MM.1S (cell line): Measurements from ENCODE around the gene MRPS23.

Experiments
- DNase-seq: peaks from one replicate; pipeline ENCODE4 v3.0.0-alpha.2; 2015
- H2AFZ ChIP-seq: fragments of 300-600 bp; sonication (generic); 2 replicates; pipeline ENCODE4 v1.6.0; 2016; ENCODE audit warnings: antibody characterized with exemption, low read length
- H3F3A ChIP-seq: fragments of 300-600 bp; sonication (generic); 2 replicates; pipeline ENCODE4 v1.6.1; 2016; ENCODE audit warnings: mild to moderate bottlenecking, antibody characterized with exemption, low read length, moderate library complexity, mixed read lengths; ENCODE audit not compliant: insufficient read depth
- H3K27ac ChIP-seq: fragments of 300-600 bp; sonication (generic); 2 replicates; pipeline ENCODE4 v1.5.1; 2016; ENCODE audit warnings: mild to moderate bottlenecking, low read length
- H3K27me3 ChIP-seq: fragments of 300-600 bp; sonication (generic); replicated peaks from 2 replicates; pipeline ENCODE4 v1.6.0; 2016; ENCODE audit warnings: low read length; ENCODE audit not compliant: insufficient read depth
- H3K36me3 ChIP-seq: fragments of 300-600 bp; sonication (generic); replicated peaks from 2 replicates; pipeline ENCODE4 v1.6.1; 2016; ENCODE audit warnings: mild to moderate bottlenecking, low read length, mixed read lengths; ENCODE audit not compliant: insufficient read depth
- H3K4me1 ChIP-seq: fragments of 300-600 bp; sonication (generic); 2 replicates; pipeline ENCODE4 v1.6.1; 2016; ENCODE audit warnings: low read length, mixed read lengths
- H3K4me2 ChIP-seq: fragments of 300-600 bp; sonication (generic); 2 replicates; pipeline ENCODE4 v1.6.0; 2016; ENCODE audit warnings: low read depth, low read length
- H3K4me3 ChIP-seq: fragments of 300-600 bp; sonication (generic); 2 replicates; pipeline ENCODE4 v1.5.1; 2016; ENCODE audit warnings: low read length, mixed read lengths
- H3K79me2 ChIP-seq: fragments of 300-600 bp; sonication (generic); 2 replicates; pipeline ENCODE4 v1.6.1; 2016; ENCODE audit warnings: mixed run types, low read length, mixed read lengths
- H3K9ac ChIP-seq: fragments of 300-600 bp; sonication (generic); 2 replicates; pipeline ENCODE4 v1.6.1; 2016; ENCODE audit warnings: low read length, mixed read lengths
- H3K9me2 ChIP-seq: fragments of 300-600 bp; sonication (generic); replicated peaks from 2 replicates; pipeline ENCODE4 v1.6.1; 2016; ENCODE audit warnings: mild to moderate bottlenecking, low read length, mixed read lengths; ENCODE audit not compliant: insufficient read depth
- H3K9me3 ChIP-seq: fragments of 300-600 bp; sonication (generic); replicated peaks from 2 replicates; pipeline ENCODE4 v1.6.1; 2016; ENCODE audit warnings: mild to moderate bottlenecking, low read length, mixed read lengths; ENCODE audit not compliant: insufficient read depth
- H4K20me1 ChIP-seq: fragments of 300-600 bp; sonication (generic); 2 replicates; pipeline ENCODE4 v1.6.1; 2016; ENCODE audit warnings: mild to moderate bottlenecking, low read length, moderate library complexity, mixed read lengths; ENCODE audit not compliant: insufficient read depth
- CTCF ChIP-seq: fragments of 300-600 bp; sonication (generic); IDR thresholded peaks from 2 replicates; pipeline ENCODE4 v1.5.1; 2016; ENCODE audit warnings: antibody characterized with exemption, low read length, mixed read lengths
- EZH2 ChIP-seq: fragments of 300-600 bp; sonication (generic); optimal IDR thresholded peaks from 2 replicates; pipeline ENCODE3; 2017; ENCODE audit warnings: low read depth, mild to moderate bottlenecking, antibody characterized with exemption, low read length, mixed read lengths
- EZH2phosphoT487 ChIP-seq: fragments of 300-600 bp; sonication (generic); IDR thresholded peaks from 2 replicates; pipeline ENCODE4 v1.6.1; 2018; ENCODE audit warnings: antibody characterized with exemption, low read length

MRPS23 gene

GRCh38 chr17:57823469-57824401 lies 26.1 kb downstream of the MRPS23 start:
- TF ChIP-seq CTCF (no peak), EZH2phosphoT487 (no peak), EZH2 (no peak)
- H3K9me3 ChIP-seq: no peaks in the 10 kb centered on the region
- H3K9me2 ChIP-seq: no peaks in the 10 kb centered on the region
- H3K36me3 ChIP-seq: no peaks in the 10 kb centered on the region
- H3K79me2 ChIP-seq: no peaks in the 10 kb centered on the region
- H3F3A ChIP-seq: no peaks in the 10 kb centered on the region
- H4K20me1 ChIP-seq: no peaks in the 10 kb centered on the region
- DNase-seq: no peak
- no peak overlapping the region for H2AFZ ChIP-seq
- H3K4me3 ChIP-seq: no peak overlapping the region
- no peak overlapping the region for H3K27ac ChIP-seq
- no peak overlapping the region for H3K4me2 ChIP-seq
- no peaks in the 10 kb centered on the region for H3K27me3 ChIP-seq
- no peak overlapping the region for H3K9ac ChIP-seq
- no peaks in the 10 kb centered on the region for H3K4me1 ChIP-seq

- Histone ChIP-seq H3K9me3 (no peaks in the 10 kb centered on the region), H3K27me3 (no peaks in the 10 kb centered on the region), H3K9ac (no peak overlapping the region), H3K4me3 (no peak overlapping the region), H3K9me2 (no peaks in the 10 kb centered on the region), H3K79me2 (no peaks in the 10 kb centered on the region), H3K36me3 (no peaks in the 10 kb centered on the region), H3K4me1 (no peaks in the 10 kb centered on the region), H4K20me1 (no peaks in the 10 kb centered on the region), H3F3A (no peaks in the 10 kb centered on the region), H3K4me2 (no peak overlapping the region), H3K27ac (no peak overlapping the region), H2AFZ (no peak overlapping the region)
- DNase-seq: no peak
- no peak for TF ChIP-seq EZH2
- TF ChIP-seq CTCF: no peak
- TF ChIP-seq EZH2phosphoT487: no peak
Measured at GRCh38 chr17:57819867-57820266, 30.0 kb downstream of the MRPS23 start.

GRCh38 chr17:57819285-57819684 lies 30.6 kb downstream of the MRPS23 start:
- no peak overlapping the region for H3K4me3 ChIP-seq
- H3K9ac ChIP-seq: no peak overlapping the region
- H3K4me2 ChIP-seq: no peak overlapping the region
- TF ChIP-seq EZH2phosphoT487 (no peak), CTCF (no peak), EZH2 (no peak)
- no peaks in the 10 kb centered on the region for H3K27me3 ChIP-seq
- no peak for DNase-seq
- H3K9me2 ChIP-seq: no peaks in the 10 kb centered on the region
- no peaks in the 10 kb centered on the region for H3K36me3 ChIP-seq
- H3K9me3 ChIP-seq: no peaks in the 10 kb centered on the region
- no peak overlapping the region for H2AFZ ChIP-seq
- H4K20me1 ChIP-seq: no peaks in the 10 kb centered on the region
- no peaks in the 10 kb centered on the region for H3F3A ChIP-seq
- no peaks in the 10 kb centered on the region for H3K79me2 ChIP-seq
- H3K27ac ChIP-seq: no peak overlapping the region
- H3K4me1 ChIP-seq: no peaks in the 10 kb centered on the region
